ENCODE data around the gene CTIF. TPM values are rescaled to one million over a fixed set of nuclear protein-coding genes. Genes with fewer than 3 reads are reported as not detected.

The CTIF gene
- total and polyA plus RNA-seq, 5 donors from 2014 or later: 0.23 to 1.8 TPM; not detected in 3

GRCh38 chr18:48841381-48842258, 302.8 kb downstream of the CTIF start:
- peak overlapping the region in 2 of 4 donors; percentile 69 for H3K4me3 Mint-ChIP-seq
- Histone ChIP-seq H3K27me3 (ENCODE audit: control insufficient read depth, insufficient read depth, low read length) (no peaks in the 10 kb centered on the region), H3K9me3 (ENCODE audit: control insufficient read depth in 2 of 2, low read length in 2 of 2) (no peaks in the 10 kb centered on the region), H3K4me3 (ENCODE audit: low read depth, low read length) (no peak overlapping the region), H3K27ac (ENCODE audit: insufficient read depth, low read length, poor library complexity, severe bottlenecking) (peak overlapping the region; percentile 67), H3K36me3 (ENCODE audit: control insufficient read depth, insufficient read depth, low read length) (no peaks in the 10 kb centered on the region), H3K4me1 (ENCODE audit: control insufficient read depth, insufficient read depth, low read length, poor library complexity, severe bottlenecking) (peaks cover 40% of the 10 kb centered on the region)
- peaks cover 8% of the 10 kb centered on the region for H3K36me3 Mint-ChIP-seq
- ATAC-seq (ENCODE audit: low read depth in 2 of 2) (no peak), DNase-seq (no peak)
- H3K4me1 Mint-ChIP-seq: peaks cover 12 to 70% (median 46%) of the 10 kb centered on the region in 4 donors
- H3K27me3 Mint-ChIP-seq: no peaks in the 10 kb centered on the region
- H3K9me3 Mint-ChIP-seq: peaks cover 0 to 4% (median 2%) of the 10 kb centered on the region in 7 donors
- H3K27ac Mint-ChIP-seq: peak overlapping the region; percentile 78 to 96 (median 86)

GRCh38 chr18:48842259-48843061, 303.6 kb downstream of the CTIF start:
- H3K9me3 Mint-ChIP-seq: peaks cover 0 to 4% (median 3%) of the 10 kb centered on the region in 7 donors
- no peaks in the 10 kb centered on the region for H3K27me3 Mint-ChIP-seq
- Histone ChIP-seq H3K27ac (ENCODE audit: insufficient read depth, low read length, poor library complexity, severe bottlenecking) (peak overlapping the region; percentile 67), H3K4me1 (ENCODE audit: control insufficient read depth, insufficient read depth, low read length, poor library complexity, severe bottlenecking) (peaks cover 40% of the 10 kb centered on the region), H3K27me3 (ENCODE audit: control insufficient read depth, insufficient read depth, low read length) (no peaks in the 10 kb centered on the region), H3K36me3 (ENCODE audit: control insufficient read depth, insufficient read depth, low read length) (no peaks in the 10 kb centered on the region), H3K9me3 (ENCODE audit: control insufficient read depth in 2 of 2, low read length in 2 of 2) (no peaks in the 10 kb centered on the region), H3K4me3 (ENCODE audit: low read depth, low read length) (peak overlapping the region; percentile 48)
- peaks cover 12 to 70% (median 48%) of the 10 kb centered on the region in 4 donors for H3K4me1 Mint-ChIP-seq
- peak overlapping the region; percentile 78 to 96 (median 86) for H3K27ac Mint-ChIP-seq
- ATAC-seq (ENCODE audit: low read depth in 2 of 2) (peak; percentile 71 to 76), DNase-seq (peak in 2 of 3 donors; percentile 64 to 72)
- H3K36me3 Mint-ChIP-seq: peaks cover 8% of the 10 kb centered on the region
- peak overlapping the region; percentile 23 to 76 (median 69) for H3K4me3 Mint-ChIP-seq

GRCh38 chr18:48843162-48843561, 304.3 kb downstream of the CTIF start:
- Histone ChIP-seq H3K4me1 (ENCODE audit: control insufficient read depth, insufficient read depth, low read length, poor library complexity, severe bottlenecking) (peaks cover 40% of the 10 kb centered on the region), H3K4me3 (ENCODE audit: low read depth, low read length) (no peak overlapping the region), H3K36me3 (ENCODE audit: control insufficient read depth, insufficient read depth, low read length) (no peaks in the 10 kb centered on the region), H3K27ac (ENCODE audit: insufficient read depth, low read length, poor library complexity, severe bottlenecking) (peak overlapping the region; percentile 67), H3K27me3 (ENCODE audit: control insufficient read depth, insufficient read depth, low read length) (no peaks in the 10 kb centered on the region), H3K9me3 (ENCODE audit: control insufficient read depth in 2 of 2, low read length in 2 of 2) (no peaks in the 10 kb centered on the region)
- Mint-ChIP-seq H3K27me3 (no peaks in the 10 kb centered on the region), H3K36me3 (peaks cover 8% of the 10 kb centered on the region), H3K4me3 (peak overlapping the region in 2 of 4 donors; percentile 3 to 30), H3K4me1 (peaks cover 12 to 70% (median 49%) of the 10 kb centered on the region in 4 donors), H3K27ac (peak overlapping the region in 1 of 3 donors; percentile 91), H3K9me3 (peaks cover 0 to 4% (median 3%) of the 10 kb centered on the region in 7 donors)
- ATAC-seq (ENCODE audit: low read depth in 2 of 2): no peak
- DNase-seq: no peak

GRCh38 chr18:48843596-48843995, 304.8 kb downstream of the CTIF start:
- peaks cover 40% of the 10 kb centered on the region for H3K4me1 ChIP-seq (ENCODE audit: control insufficient read depth, insufficient read depth, low read length, poor library complexity, severe bottlenecking)
- H3K9me3 ChIP-seq (ENCODE audit: control insufficient read depth in 2 of 2, low read length in 2 of 2): no peaks in the 10 kb centered on the region
- DNase-seq (no peak), ATAC-seq (ENCODE audit: low read depth in 2 of 2) (no peak)
- Mint-ChIP-seq H3K27ac (peak overlapping the region in 2 of 3 donors; percentile 76 to 91), H3K4me3 (no peak overlapping the region), H3K4me1 (peaks cover 12 to 66% (median 46%) of the 10 kb centered on the region in 4 donors), H3K27me3 (no peaks in the 10 kb centered on the region), H3K9me3 (peaks cover 0 to 4% (median 3%) of the 10 kb centered on the region in 7 donors), H3K36me3 (peaks cover 8% of the 10 kb centered on the region)
- no peaks in the 10 kb centered on the region for H3K27me3 ChIP-seq (ENCODE audit: control insufficient read depth, insufficient read depth, low read length)
- no peak overlapping the region for H3K27ac ChIP-seq (ENCODE audit: insufficient read depth, low read length, poor library complexity, severe bottlenecking)
- H3K36me3 ChIP-seq (ENCODE audit: control insufficient read depth, insufficient read depth, low read length): no peaks in the 10 kb centered on the region
- no peak overlapping the region for H3K4me3 ChIP-seq (ENCODE audit: low read depth, low read length)

- Histone ChIP-seq H3K9me3 (ENCODE audit: control insufficient read depth in 2 of 2, low read length in 2 of 2) (no peaks in the 10 kb centered on the region), H3K4me3 (ENCODE audit: low read depth, low read length) (no peak overlapping the region), H3K36me3 (ENCODE audit: control insufficient read depth, insufficient read depth, low read length) (no peaks in the 10 kb centered on the region), H3K4me1 (ENCODE audit: control insufficient read depth, insufficient read depth, low read length, poor library complexity, severe bottlenecking) (peaks cover 35% of the 10 kb centered on the region), H3K27ac (ENCODE audit: insufficient read depth, low read length, poor library complexity, severe bottlenecking) (no peak overlapping the region), H3K27me3 (ENCODE audit: control insufficient read depth, insufficient read depth, low read length) (no peaks in the 10 kb centered on the region)
- H3K9me3 Mint-ChIP-seq: peaks cover 0 to 4% (median 3%) of the 10 kb centered on the region in 7 donors
- no peaks in the 10 kb centered on the region for H3K27me3 Mint-ChIP-seq
- H3K4me1 Mint-ChIP-seq: peaks cover 12 to 59% (median 42%) of the 10 kb centered on the region in 4 donors
- H3K36me3 Mint-ChIP-seq: peaks cover 8% of the 10 kb centered on the region
- peak overlapping the region in 1 of 3 donors; percentile 76 for H3K27ac Mint-ChIP-seq
- DNase-seq (no peak), ATAC-seq (ENCODE audit: low read depth in 2 of 2) (no peak)
- no peak overlapping the region for H3K4me3 Mint-ChIP-seq
Observed at GRCh38 chr18:48844271-48844670, 305.4 kb downstream of the CTIF start.

- H3K4me1 Mint-ChIP-seq: peaks cover 12 to 50% (median 35%) of the 10 kb centered on the region in 4 donors
- DNase-seq: no peak
- no peaks in the 10 kb centered on the region for H3K27me3 Mint-ChIP-seq
- peak overlapping the region in 2 of 3 donors; percentile 3 to 52 for H3K27ac Mint-ChIP-seq
- H3K36me3 Mint-ChIP-seq: peaks cover 8% of the 10 kb centered on the region
- peaks cover 0 to 4% (median 3%) of the 10 kb centered on the region in 7 donors for H3K9me3 Mint-ChIP-seq
- Histone ChIP-seq H3K4me3 (ENCODE audit: low read depth, low read length) (no peak overlapping the region), H3K27ac (ENCODE audit: insufficient read depth, low read length, poor library complexity, severe bottlenecking) (no peak overlapping the region), H3K9me3 (ENCODE audit: control insufficient read depth in 2 of 2, low read length in 2 of 2) (no peaks in the 10 kb centered on the region), H3K27me3 (ENCODE audit: control insufficient read depth, insufficient read depth, low read length) (no peaks in the 10 kb centered on the region), H3K4me1 (ENCODE audit: control insufficient read depth, insufficient read depth, low read length, poor library complexity, severe bottlenecking) (peaks cover 35% of the 10 kb centered on the region), H3K36me3 (ENCODE audit: control insufficient read depth, insufficient read depth, low read length) (no peaks in the 10 kb centered on the region)
- no peak for ATAC-seq (ENCODE audit: low read depth in 2 of 2)
- no peak overlapping the region for H3K4me3 Mint-ChIP-seq
Observed at GRCh38 chr18:48845174-48845573, 306.3 kb downstream of the CTIF start.

- Mint-ChIP-seq H3K4me3 (peak overlapping the region in 1 of 4 donors; percentile 0), H3K27me3 (no peaks in the 10 kb centered on the region), H3K27ac (peak overlapping the region in 1 of 3 donors; percentile 43), H3K36me3 (peaks cover 8% of the 10 kb centered on the region), H3K4me1 (peaks cover 12 to 38% (median 33%) of the 10 kb centered on the region in 4 donors), H3K9me3 (peaks cover 0 to 4% (median 3%) of the 10 kb centered on the region in 7 donors)
- Histone ChIP-seq H3K36me3 (ENCODE audit: control insufficient read depth, insufficient read depth, low read length) (no peaks in the 10 kb centered on the region), H3K4me3 (ENCODE audit: low read depth, low read length) (no peak overlapping the region), H3K9me3 (ENCODE audit: control insufficient read depth in 2 of 2, low read length in 2 of 2) (no peaks in the 10 kb centered on the region), H3K27me3 (ENCODE audit: control insufficient read depth, insufficient read depth, low read length) (no peaks in the 10 kb centered on the region), H3K4me1 (ENCODE audit: control insufficient read depth, insufficient read depth, low read length, poor library complexity, severe bottlenecking) (peaks cover 30% of the 10 kb centered on the region), H3K27ac (ENCODE audit: insufficient read depth, low read length, poor library complexity, severe bottlenecking) (no peak overlapping the region)
- DNase-seq (no peak), ATAC-seq (ENCODE audit: low read depth in 2 of 2) (no peak)
Observed at GRCh38 chr18:48846423-48846932, 307.6 kb downstream of the CTIF start.
